Gastrocnemius medialis (tissue), 4 donors: ENCODE results near the gene RASA3. TPM values are rescaled to one million over a fixed set of nuclear protein-coding genes. Genes with fewer than 3 reads are reported as not detected.
"Not testable (repeated sequence)": the region's sequence is repeated elsewhere in the genome, so short reads cannot be mapped to it uniquely, and the experiment has no call there.

Experiments
- ATAC-seq, 2 donors: fragments of 150-250 bp; one replicate each; pipeline ENCODE4 v1.9.1; 2016
- DNase-seq, 2 donors: peaks; one replicate each; pipeline ENCODE4 v3.0.0-alpha.2; 2019
- H3K27ac ChIP-seq, 4 donors: fragments of 200-600 bp; sonication (generic); 1 replicate in 1 of 4; 2 replicates in 3 of 4; pipeline ENCODE4 v1.5.1; 2016 to 2018; ENCODE audit warnings: mild to moderate bottlenecking in 2 of 4, moderate library complexity in 1 of 4
- H3K27me3 ChIP-seq, 3 donors: fragments of 200-600 bp; sonication (generic) in 2 of 3; 1 replicate in 1 of 3; 2 replicates in 2 of 3; pipeline versions ENCODE4 v1.5.1 to v1.6.0; 2016 to 2019; ENCODE audit warnings: mild to moderate bottlenecking in 1 of 3, moderate library complexity in 1 of 3
- H3K36me3 ChIP-seq, 2 donors: fragments of 200-600 bp; sonication (generic) in 1 of 2; one replicate each; pipeline ENCODE4 v1.5.1; 2017 to 2018
- H3K4me1 ChIP-seq, 2 donors: fragments of 200-600 bp; sonication (generic) in 1 of 2; one replicate each; pipeline ENCODE4 v1.5.1; 2016 to 2017; ENCODE audit warnings: mild to moderate bottlenecking in 2 of 2
- H3K4me3 ChIP-seq, 4 donors: fragments of 200-600 bp; sonication (generic) in 3 of 4; 1 replicate in 1 of 4; 2 replicates in 3 of 4; pipeline ENCODE4 v1.5.1; 2016 to 2019; ENCODE audit warnings: mild to moderate bottlenecking in 2 of 4
- H3K9me3 ChIP-seq, 3 donors: fragments of 200-600 bp; sonication (generic) in 2 of 3; 1 replicate in 1 of 3; 2 replicates in 2 of 3; pipeline ENCODE4 v1.5.1; 2016 to 2019
- CTCF ChIP-seq, 5 experiments: fragments of 450-650 bp in 3 of 5; fragments of 200-600 bp in 2 of 5; sonication (generic) in 2 of 5; IDR thresholded peaks in 4 of 5; conservative IDR thresholded peaks in 1 of 5; 1 replicate in 4 of 5; 2 replicates in 1 of 5; pipeline ENCODE4 v1.5.1; 2016 to 2019; ENCODE audit warnings: antibody characterized with exemption in 5 of 5, mild to moderate bottlenecking in 3 of 5, moderate library complexity in 3 of 5
- POLR2A ChIP-seq, 2 donors: fragments of 450-650 bp; IDR thresholded peaks; one replicate each; pipeline ENCODE4 v1.6.1; 2017; ENCODE audit warnings: antibody characterized with exemption in 2 of 2, mild to moderate bottlenecking in 2 of 2, moderate library complexity in 2 of 2
- in situ Hi-C, 4 donors: fragments of 200-750 bp; cut with MboI; loops; one replicate each; pipeline versions ENCODE4 v1.15.0 to v1.8.0; 2017; ENCODE audit warnings: low sequenced_read_pairs in 4 of 4
- intact Hi-C: fragments of 100-400 bp; cut with DNase I; formaldehyde crosslinking; loops from one replicate; pipeline ENCODE4 v1.15.1; 2023; ENCODE audit warnings: low total_unique reads
- total RNA-seq, 4 donors: library from RNA; depleted of rRNA; stranded (reverse); fragments of >200 nt; gene quantifications; one replicate each; pipeline versions ENCODE4 v1.1.0 to v1.2.3, GENCODE V29; 2016

The RASA3 gene
- total RNA-seq, 4 donors from 2014 or later, result 3.4 to 22.2 (median 10.8) TPM

DNA sequence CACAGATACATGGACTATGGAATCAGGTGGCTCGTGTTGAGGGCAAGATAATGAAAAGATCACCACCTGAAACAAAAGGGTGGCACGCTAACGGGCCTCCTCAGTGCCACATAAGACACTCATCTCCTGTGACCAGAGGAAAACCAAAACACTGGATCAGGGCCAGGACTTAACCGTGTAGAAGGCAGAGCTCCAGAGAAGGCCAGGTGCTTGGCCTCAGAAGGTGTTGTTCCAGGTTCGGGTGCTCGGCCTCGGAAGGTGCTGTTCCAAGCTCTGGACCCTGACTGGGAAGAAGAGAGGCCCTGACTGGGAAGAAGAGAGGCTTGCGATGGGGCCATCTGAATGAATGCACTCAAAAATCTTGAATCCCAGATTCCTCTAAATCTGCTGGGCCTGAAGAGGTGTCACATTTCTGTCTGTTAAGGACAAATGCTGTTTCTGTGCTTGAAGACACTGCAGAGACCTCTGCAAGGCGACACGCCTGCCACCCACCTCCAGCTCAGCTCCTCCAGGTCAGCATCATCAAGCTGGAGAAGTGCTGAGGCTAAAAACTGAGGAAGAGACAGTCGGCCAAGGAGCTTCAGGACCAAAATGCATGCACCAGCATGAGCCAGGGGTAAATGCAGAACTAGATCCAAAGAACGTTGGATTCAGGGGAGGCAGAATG, 2.7 kb upstream of the RASA3 start:
- ATAC-seq (no peak), DNase-seq (no peak)
- in situ Hi-C loops, result no loop called here

GRCh38 chr13:114134111-114134943, 1.9 kb upstream of the RASA3 start:
- no peaks in the 10 kb centered on the region for H3K9me3 ChIP-seq
- intact Hi-C loops, result loop anchor here (5.0 to 10.0 kb wide), 2 partner anchors 97 to 300 kb away; no protein-coding TSS in a partner anchor
- no peaks in the 10 kb centered on the region for H3K27me3 ChIP-seq
- TF ChIP-seq CTCF (IDR thresholded peaks at IDR 0.05 in 4 of 5, conservative IDR thresholded peaks at IDR 0.05 in 1 of 5) (no peak), POLR2A (IDR thresholded peaks at IDR 0.05) (no peak)
- H3K36me3 ChIP-seq, result no peaks in the 10 kb centered on the region
- in situ Hi-C loops, result no loop called here
- DNase-seq, result no peak
- H3K4me3 ChIP-seq, result no peak overlapping the region
- no peak for ATAC-seq
- peaks cover 16 to 21% of the 10 kb centered on the region in 2 donors for H3K4me1 ChIP-seq
- peak overlapping the region in 3 of 4 donors; percentile 8 to 60 (median 31) for H3K27ac ChIP-seq

More for the DNA sequence above, 2.7 kb upstream of the RASA3 start:
- no peak for TF ChIP-seq POLR2A (IDR thresholded peaks at IDR 0.05)
- TF ChIP-seq CTCF (IDR thresholded peaks at IDR 0.05 in 4 of 5, conservative IDR thresholded peaks at IDR 0.05 in 1 of 5), result no peak
- intact Hi-C loops, result loop anchor here (5.0 to 10.0 kb wide), 2 partner anchors 98 to 300 kb away; no protein-coding TSS in a partner anchor
- Histone ChIP-seq H3K9me3 (no peaks in the 10 kb centered on the region), H3K4me3 (no peak overlapping the region), H3K4me1 (peaks cover 8 to 13% of the 10 kb centered on the region in 2 donors), H3K27me3 (no peaks in the 10 kb centered on the region), H3K36me3 (no peaks in the 10 kb centered on the region), H3K27ac (peak overlapping the region in 2 of 4 donors; percentile 8 to 60)

DNA sequence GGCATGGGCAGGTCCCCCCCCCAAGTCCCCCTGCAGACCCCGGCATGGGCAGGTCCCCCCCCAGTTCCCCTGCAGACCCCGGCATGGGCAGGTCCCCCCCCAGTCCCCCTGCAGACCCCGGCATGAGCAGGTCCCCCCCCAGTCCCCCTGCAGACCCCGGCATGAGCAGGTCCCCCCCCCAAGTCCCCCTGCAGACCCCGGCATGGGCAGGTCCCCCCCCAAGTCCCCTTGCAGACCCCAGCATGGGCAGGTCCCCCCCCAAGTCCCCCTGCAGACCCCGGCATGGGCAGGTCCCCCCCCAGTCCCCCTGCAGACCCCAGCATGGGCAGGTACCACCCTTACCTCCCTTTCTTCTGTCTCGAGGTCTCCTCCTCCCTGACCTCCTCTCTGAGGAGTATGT, 1.1 kb upstream of the RASA3 start:
- H3K4me1 ChIP-seq, result peaks cover 23 to 29% of the 10 kb centered on the region in 2 donors
- intact Hi-C loops, result loop anchor here (5.0 to 10.0 kb wide), 2 partner anchors 96 to 299 kb away; no protein-coding TSS in a partner anchor
- H3K27me3 ChIP-seq, H3K4me3 ChIP-seq, DNase-seq, H3K36me3 ChIP-seq, ATAC-seq, H3K27ac ChIP-seq, H3K9me3 ChIP-seq, in situ Hi-C loops: not testable (repeated sequence)

DNA sequence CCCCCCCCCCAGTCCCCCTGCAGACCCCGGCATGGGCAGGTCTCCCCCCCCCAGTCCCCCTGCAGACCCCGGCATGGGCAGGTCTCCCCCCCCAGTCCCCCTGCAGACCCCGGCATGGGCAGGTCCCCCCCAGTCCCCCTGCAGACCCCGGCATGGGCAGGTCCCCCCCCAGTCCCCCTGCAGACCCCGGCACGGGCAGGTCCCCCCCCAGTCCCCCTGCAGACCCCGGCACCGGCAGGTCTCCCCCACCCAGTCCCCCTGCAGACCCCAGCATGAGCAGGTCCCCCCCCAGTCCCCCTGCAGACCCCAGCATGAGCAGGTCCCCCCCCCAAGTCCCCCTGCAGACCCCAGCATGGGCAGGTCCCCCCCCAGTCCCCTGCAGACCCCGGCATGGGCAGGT, 703 bp upstream of the RASA3 start:
- DNase-seq, ATAC-seq, H3K27me3 ChIP-seq, in situ Hi-C loops, H3K36me3 ChIP-seq, H3K9me3 ChIP-seq: not testable (repeated sequence)
- Histone ChIP-seq H3K4me1 (peaks cover 28 to 33% of the 10 kb centered on the region in 2 donors), H3K27ac (peak overlapping the region in 1 of 4 donors; percentile 92), H3K4me3 (peak overlapping the region in 1 of 4 donors; percentile 72)
- intact Hi-C loops, result loop anchor here (5.0 to 10.0 kb wide), 2 partner anchors 96 to 298 kb away; no protein-coding TSS in a partner anchor

GRCh38 chr13:114131583-114132418, 622 bp downstream of the RASA3 start:
- TF ChIP-seq CTCF (IDR thresholded peaks at IDR 0.05 in 4 of 5, conservative IDR thresholded peaks at IDR 0.05 in 1 of 5), result peak in 1 of 5 experiments; percentile 4
- TF ChIP-seq POLR2A (IDR thresholded peaks at IDR 0.05), result no peak
- intact Hi-C loops (loop anchor here (1.0 to 10.0 kb wide), 3 partner anchors 66 to 297 kb away; no protein-coding TSS in a partner anchor), in situ Hi-C loops (no loop called here)
- H3K9me3 ChIP-seq, result no peaks in the 10 kb centered on the region
- peak overlapping the region; percentile 72 to 96 (median 79) for H3K4me3 ChIP-seq
- peaks cover 41 to 46% of the 10 kb centered on the region in 2 donors for H3K4me1 ChIP-seq
- ATAC-seq (peak; percentile 5 to 6), DNase-seq (no peak)
- no peaks in the 10 kb centered on the region for H3K27me3 ChIP-seq
- peak overlapping the region; percentile 90 to 95 (median 92) for H3K27ac ChIP-seq
- H3K36me3 ChIP-seq, result no peaks in the 10 kb centered on the region
